Measurements from ENCODE around the gene S100A9.
"Not testable (repeated sequence)": the region's sequence is repeated elsewhere in the genome, so short reads cannot be mapped to it uniquely, and the experiment has no call there.

S100A9 gene

DNA sequence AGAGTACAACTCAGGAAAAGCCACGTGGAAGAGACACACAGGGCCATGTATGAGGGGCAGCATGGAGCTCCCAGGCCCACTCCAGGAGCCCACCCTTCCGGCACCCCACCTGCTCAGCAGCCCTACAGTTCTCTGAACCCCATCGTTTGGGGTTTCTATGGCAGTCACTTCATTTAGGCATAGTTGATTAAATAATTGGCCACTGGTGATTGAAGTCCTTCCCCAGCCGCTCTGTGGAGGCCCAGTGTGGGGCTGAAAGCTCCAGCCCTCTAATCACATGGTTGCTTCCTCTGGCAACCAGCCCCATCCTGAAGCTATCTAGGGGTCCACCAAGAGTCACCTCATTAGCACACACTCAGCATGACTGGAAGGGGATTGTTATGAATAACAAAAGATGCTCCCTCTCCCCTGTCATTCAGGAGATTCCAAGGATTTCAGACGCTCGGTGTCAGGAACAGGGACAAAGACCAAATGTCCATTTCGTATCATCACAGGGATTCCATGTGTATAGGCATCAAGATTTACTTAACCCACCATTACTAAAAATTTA, 46.5 kb downstream of the S100A9 start:
- Histone ChIP-seq H3K36me3 (ENCODE audit: insufficient read depth, low read length) (no peaks in the 10 kb centered on the region), H3K9ac (ENCODE audit: low read length) (no peak overlapping the region), H3K9me3 (ENCODE audit: low read length) (no peaks in the 10 kb centered on the region), H3K27ac (ENCODE audit: low read depth, low read length) (no peak overlapping the region), H3K4me1 (ENCODE audit: insufficient read depth, low read length) (no peaks in the 10 kb centered on the region), H3K4me3 (ENCODE audit: low read depth in 1 of 2, low read length in 2 of 2) (no peak overlapping the region), H3K27me3 (ENCODE audit: control insufficient read depth in 1 of 2, insufficient read depth in 2 of 2, low read length in 2 of 2) (peaks cover 0 to 5% of the 10 kb centered on the region in 2 donors)

DNA sequence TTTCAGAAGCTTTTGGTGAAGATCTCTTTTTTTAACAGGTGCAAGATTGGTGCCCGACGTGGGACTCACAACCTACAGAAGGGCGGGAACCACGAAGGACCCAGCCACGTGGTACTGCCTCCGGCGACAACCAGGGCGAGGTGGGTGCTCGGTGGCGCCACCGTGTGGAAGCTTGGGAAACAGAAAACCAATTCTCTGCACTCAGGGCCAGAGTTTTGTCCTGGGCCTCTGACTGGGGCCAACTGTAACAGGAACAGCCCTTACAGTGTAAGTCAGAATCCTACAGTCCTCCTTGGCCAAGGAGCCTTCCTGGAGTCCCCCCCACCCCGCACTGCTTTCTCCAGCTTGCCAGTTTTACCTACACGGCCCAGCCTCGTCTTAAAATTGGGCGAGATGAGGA, 47.1 kb downstream of the S100A9 start:
- Histone ChIP-seq H3K36me3 (ENCODE audit: insufficient read depth, low read length) (no peaks in the 10 kb centered on the region), H3K9ac (ENCODE audit: low read length) (no peak overlapping the region), H3K27me3 (ENCODE audit: control insufficient read depth in 1 of 2, insufficient read depth in 2 of 2, low read length in 2 of 2) (peaks cover 0 to 5% of the 10 kb centered on the region in 2 donors), H3K4me1 (ENCODE audit: insufficient read depth, low read length) (no peaks in the 10 kb centered on the region), H3K4me3 (ENCODE audit: low read depth in 1 of 2, low read length in 2 of 2) (no peak overlapping the region), H3K27ac (ENCODE audit: low read depth, low read length) (no peak overlapping the region), H3K9me3 (ENCODE audit: low read length) (no peaks in the 10 kb centered on the region)

DNA sequence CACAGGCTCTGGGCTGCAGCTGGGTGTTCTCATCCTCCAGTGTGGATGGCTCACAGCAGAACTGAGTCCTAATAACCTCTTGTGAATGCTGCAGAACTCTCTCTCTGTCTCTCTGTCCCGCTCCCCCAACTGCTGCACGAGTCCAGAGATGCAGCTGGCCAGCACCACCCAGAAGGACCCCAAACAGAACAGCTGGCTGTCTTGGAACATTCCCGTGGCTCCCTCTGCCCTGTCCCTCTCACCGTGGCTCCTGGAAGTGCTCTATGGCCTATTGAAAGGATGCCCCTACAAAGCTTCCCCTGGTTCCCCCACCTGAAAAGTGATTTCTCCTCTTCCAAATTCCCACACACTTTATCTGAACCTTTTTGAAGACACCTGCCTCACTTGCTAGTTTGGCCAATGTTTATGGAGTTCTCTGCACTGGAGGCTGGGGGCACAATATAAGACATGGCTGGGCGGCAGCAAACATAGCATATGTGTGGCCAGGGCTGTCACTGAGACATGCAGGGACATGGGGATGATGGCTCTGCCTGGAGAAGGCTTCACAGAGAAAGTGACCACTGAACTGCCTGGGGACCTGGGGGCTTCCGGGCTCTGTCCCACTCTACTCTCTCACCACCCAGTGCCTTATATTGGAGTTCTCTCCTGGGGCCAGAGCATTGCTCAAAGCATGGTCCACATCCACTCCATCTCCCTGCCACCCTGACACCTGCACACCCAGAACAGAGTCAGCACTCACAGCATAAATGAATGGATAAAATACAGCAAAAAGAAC, 48.4 kb downstream of the S100A9 start:
- H3K27ac ChIP-seq (ENCODE audit: low read depth, low read length); H3K36me3 ChIP-seq (ENCODE audit: insufficient read depth, low read length); H3K9me3 ChIP-seq (ENCODE audit: low read length); H3K4me1 ChIP-seq (ENCODE audit: insufficient read depth, low read length); H3K9ac ChIP-seq (ENCODE audit: low read length); H3K4me3 ChIP-seq (ENCODE audit: low read depth in 1 of 2, low read length in 2 of 2); H3K27me3 ChIP-seq (ENCODE audit: control insufficient read depth in 1 of 2, insufficient read depth in 2 of 2, low read length in 2 of 2): not testable (repeated sequence)

DNA sequence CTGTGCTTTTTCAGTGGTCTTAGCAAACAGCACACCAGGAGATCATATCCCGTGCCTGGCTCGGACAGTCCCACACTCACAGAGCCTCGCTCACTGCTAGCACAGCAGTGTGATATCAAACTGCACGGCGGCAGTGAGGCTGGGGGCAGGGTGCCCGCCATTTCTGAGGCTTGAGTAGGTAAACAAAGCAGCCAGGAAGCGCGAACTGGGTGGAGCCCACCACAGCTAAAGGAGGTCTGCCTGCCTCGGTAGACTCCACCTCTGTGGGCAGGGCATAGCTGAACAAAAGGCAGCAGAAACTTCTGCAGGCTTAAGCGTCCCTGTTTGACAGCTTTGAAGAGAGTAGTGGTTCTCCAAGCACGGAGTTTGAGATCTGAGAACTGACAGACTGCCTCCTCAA, 49.6 kb downstream of the S100A9 start:
- not testable (repeated sequence) for H3K27me3 ChIP-seq (ENCODE audit: control insufficient read depth in 1 of 2, insufficient read depth in 2 of 2, low read length in 2 of 2); H3K27ac ChIP-seq (ENCODE audit: low read depth, low read length); H3K4me3 ChIP-seq (ENCODE audit: low read depth in 1 of 2, low read length in 2 of 2); H3K36me3 ChIP-seq (ENCODE audit: insufficient read depth, low read length); H3K4me1 ChIP-seq (ENCODE audit: insufficient read depth, low read length); H3K9ac ChIP-seq (ENCODE audit: low read length); H3K9me3 ChIP-seq (ENCODE audit: low read length)

Measured in muscle layer of colon (tissue), 2 donors.